Testis (tissue), 2 donors: ENCODE results near the gene CDH4.

Source experiments
- CTCF ChIP-seq, 3 experiments: fragments of 450-650 bp in 2 of 3; fragments of 200-600 bp in 1 of 3; sonication (generic) in 1 of 3; IDR thresholded peaks; one replicate each; pipeline ENCODE4 v1.5.1; 2016 to 2019; ENCODE audit warnings: antibody characterized with exemption in 3 of 3, mild to moderate bottlenecking in 2 of 3, moderate library complexity in 1 of 3
- POLR2A ChIP-seq: fragments of 450-650 bp; IDR thresholded peaks from one replicate; pipeline ENCODE4 v1.6.1; 2017; ENCODE audit warnings: antibody characterized with exemption, mild to moderate bottlenecking, moderate library complexity

- TF ChIP-seq CTCF (IDR thresholded peaks at IDR 0.05) (no peak), POLR2A (no peak)
Measured at GRCh38 chr20:61979090-61979489, 727.0 kb downstream of the CDH4 start.
